HCT116 (cell line): ENCODE results near the gene METTL17. TPM values are rescaled to one million over a fixed set of nuclear protein-coding genes. Genes with fewer than 3 reads are reported as not detected.

Experiments
- ATAC-seq: fragments of 200-7000 bp; cut with Tn5 transposase; 2 replicates; pipeline ENCODE4 v1.9.1; 2020; ENCODE audit warnings: mild to moderate bottlenecking, moderate library complexity
- BruUV-seq: library from RNA; stranded (reverse); fragments of 400-500 nt; replicated peaks from 2 replicates; lab custom pipeline; 2021; lab: Mats Ljungman, UMichigan
- CTCF ChIA-PET: fragments of 300-600 bp; sonication (Branson Sonifier 250); formaldehyde crosslinking; loops from one replicate; lab custom pipeline; 2021; ENCODE audit warnings: antibody characterized with exemption; lab: Charles Lee
- POLR2A ChIA-PET: fragments of 300-600, 350-600 bp; sonication (Branson Sonifier 250); formaldehyde crosslinking; loops from one replicate; lab custom pipeline; 2021; ENCODE audit warnings: antibody characterized with exemption; lab: Charles Lee
- RAD21 ChIA-PET, 2 experiments: fragments of 300-600 bp; sonication (Branson Sonifier 250); formaldehyde crosslinking; loops; one replicate each; lab custom pipeline; 2023; ENCODE audit warnings: low total read pairs in 2 of 2; ENCODE audit not compliant: uncharacterized antibody in 2 of 2, unreplicated experiment in 2 of 2, low non-redundant PET in 1 of 2; lab: Charles Lee
- DNase-seq: peaks from one replicate; pipeline ENCODE4 v3.0.0-alpha.2; 2010; ENCODE audit warnings: low read depth, low spot score
- H2AFZ ChIP-seq: fragments of 200-600 bp; shearing (Covaris generic), sonication (generic); 2 replicates; pipeline ENCODE4 v1.6.1; 2017; ENCODE audit warnings: low read depth, mixed run types, mixed read lengths, antibody characterized with exemption, low read length; ENCODE audit not compliant: poor library complexity, severe bottlenecking
- H3K27ac ChIP-seq: 2 replicates; pipeline ENCODE4 v1.5.1; 2012; ENCODE audit warnings: low read depth, low read length
- H3K27me3 ChIP-seq: fragments of 200-600 bp; sonication (generic); 2 replicates; pipeline ENCODE4 v1.6.1; 2016; ENCODE audit warnings: mixed run types, low read length, mixed read lengths; ENCODE audit not compliant: insufficient read depth
- H3K36me3 ChIP-seq, 2 experiments: fragments of 200-500 bp in 1 of 2; fragments of 200-600 bp in 1 of 2; sonication (Bioruptor generic) in 1 of 2; sonication (generic) in 1 of 2; 2 replicates each; pipeline versions ENCODE4 v1.5.1 to v1.6.1; 2014 to 2016; ENCODE audit warnings: low read length in 2 of 2, inconsistent platforms in 1 of 2, mixed read lengths in 1 of 2, mixed run types in 1 of 2; ENCODE audit not compliant: insufficient read depth in 2 of 2, control insufficient read depth in 1 of 2
- H3K4me1 ChIP-seq, 2 experiments: fragments of 200-600 bp in 1 of 2; sonication (generic) in 1 of 2; 2 replicates each; pipeline versions ENCODE4 v1.5.1 to v1.6.1; 2012 to 2017; ENCODE audit warnings: low read length in 2 of 2, inconsistent platforms in 1 of 2, mild to moderate bottlenecking in 1 of 2, mixed read lengths in 1 of 2, mixed run types in 1 of 2, moderate library complexity in 1 of 2; ENCODE audit not compliant: insufficient read depth in 2 of 2, control insufficient read depth in 1 of 2
- H3K4me2 ChIP-seq: fragments of 200-600 bp; sonication (generic); 2 replicates; pipeline ENCODE4 v1.6.1; 2017; ENCODE audit warnings: mixed run types, low read length, mixed read lengths
- H3K4me3 ChIP-seq, 2 experiments: fragments of 200-600 bp in 1 of 2; sonication (generic) in 1 of 2; replicated peaks in 1 of 2; 2 replicates each; pipeline ENCODE4 v1.5.1; 2011 to 2016; ENCODE audit warnings: low read length in 2 of 2, control low read depth in 1 of 2, low read depth in 1 of 2, mild to moderate bottlenecking in 1 of 2, mixed read lengths in 1 of 2, mixed run types in 1 of 2
- H3K79me2 ChIP-seq: fragments of 200-600 bp; sonication (generic); 2 replicates; pipeline ENCODE4 v1.6.1; 2017; ENCODE audit warnings: mild to moderate bottlenecking, mixed run types, low read length, moderate library complexity, mixed read lengths; ENCODE audit not compliant: insufficient read depth
- H3K9ac ChIP-seq: fragments of 200-600 bp; sonication (generic); 2 replicates; pipeline ENCODE4 v1.6.1; 2016; ENCODE audit warnings: low read length, mixed read lengths
- H3K9me2 ChIP-seq: fragments of 200-600 bp; sonication (generic), shearing (Covaris generic); 2 replicates; pipeline ENCODE4 v1.6.1; 2017; ENCODE audit warnings: mixed run types, mild to moderate bottlenecking, moderate library complexity; ENCODE audit not compliant: insufficient read depth
- H3K9me3 ChIP-seq, 2 experiments: fragments of 200-500 bp in 1 of 2; fragments of 200-600 bp in 1 of 2; sonication (Bioruptor generic) in 1 of 2; sonication (generic) in 1 of 2; 2 replicates each; pipeline ENCODE4 v1.6.1; 2014 to 2017; ENCODE audit warnings: low read length in 2 of 2, mixed read lengths in 2 of 2, inconsistent platforms in 1 of 2, low read depth in 1 of 2, mild to moderate bottlenecking in 1 of 2, mixed run types in 1 of 2, moderate library complexity in 1 of 2; ENCODE audit not compliant: control insufficient read depth in 1 of 2, insufficient read depth in 1 of 2
- H4K20me1 ChIP-seq: fragments of 200-600 bp; sonication (generic), shearing (Covaris generic); 2 replicates; pipeline ENCODE4 v1.6.1; 2017; ENCODE audit warnings: mixed run types, mild to moderate bottlenecking, moderate library complexity; ENCODE audit not compliant: insufficient read depth
- ATF3 ChIP-seq: IDR thresholded peaks from 2 replicates; pipeline ENCODE4 v1.6.1; 2012
- CBX3 ChIP-seq: IDR thresholded peaks from 2 replicates; pipeline ENCODE4 v1.6.1; 2012; ENCODE audit warnings: low read depth
- CEBPB ChIP-seq: IDR thresholded peaks from 2 replicates; pipeline ENCODE4 v1.6.1; 2012; ENCODE audit warnings: low read depth
- CTCF ChIP-seq, 3 experiments: fragments of 200-600 bp in 1 of 3; sonication (generic) in 1 of 3; IDR thresholded peaks in 2 of 3; conservative IDR thresholded peaks in 1 of 3; 2 replicates each; pipeline ENCODE4 v1.5.1; 2012 to 2017; ENCODE audit warnings: low read depth in 2 of 3, low read length in 2 of 3, antibody characterized with exemption in 1 of 3, borderline replicate concordance in 1 of 3, control low read depth in 1 of 3, mild to moderate bottlenecking in 1 of 3, mixed read lengths in 1 of 3, mixed run types in 1 of 3, moderate library complexity in 1 of 3; ENCODE audit not compliant: insufficient read depth in 1 of 3
- EGR1 ChIP-seq: IDR thresholded peaks from 2 replicates; pipeline ENCODE4 v1.6.1; 2012; ENCODE audit warnings: low read depth
- ELF1 ChIP-seq: IDR thresholded peaks from 2 replicates; pipeline ENCODE4 v1.6.1; 2012; ENCODE audit warnings: low read depth, borderline replicate concordance
- EZH2 ChIP-seq: fragments of 200-600 bp; sonication (generic); IDR thresholded peaks from 2 replicates; pipeline ENCODE4 v1.6.1; 2017; ENCODE audit warnings: antibody characterized with exemption, mixed run types
- EZH2phosphoT487 ChIP-seq: fragments of 200-600 bp; IDR thresholded peaks from 2 replicates; pipeline ENCODE4 v1.6.1; 2018; ENCODE audit warnings: antibody characterized with exemption, borderline replicate concordance
- FOSL1 ChIP-seq: IDR thresholded peaks from 2 replicates; pipeline ENCODE4 v1.6.1; 2012; ENCODE audit warnings: low read depth
- JUND ChIP-seq: IDR thresholded peaks from 2 replicates; pipeline ENCODE4 v1.6.1; 2012
- MAX ChIP-seq: IDR thresholded peaks from 2 replicates; pipeline ENCODE4 v1.6.1; 2012
- POLR2AphosphoS5 ChIP-seq: IDR thresholded peaks from 2 replicates; pipeline ENCODE4 v1.6.1; 2011; ENCODE audit warnings: mild to moderate bottlenecking, low read depth, low read length, moderate library complexity
- RAD21 ChIP-seq: IDR thresholded peaks from 2 replicates; pipeline ENCODE4 v1.6.1; 2012; ENCODE audit warnings: low read depth, mild to moderate bottlenecking
- REST ChIP-seq: IDR thresholded peaks from 2 replicates; pipeline ENCODE4 v1.6.1; 2012; ENCODE audit warnings: low read depth
- SIN3A ChIP-seq: IDR thresholded peaks from 2 replicates; pipeline ENCODE4 v1.6.1; 2012; ENCODE audit warnings: low read depth
- SRF ChIP-seq: IDR thresholded peaks from 2 replicates; pipeline ENCODE4 v1.6.1; 2012; ENCODE audit warnings: low read depth
- TCF7L2 ChIP-seq: IDR thresholded peaks from 2 replicates; pipeline ENCODE4 v1.7.0; 2011; ENCODE audit warnings: borderline replicate concordance, inconsistent platforms; ENCODE audit not compliant: insufficient read depth, insufficient read length; ENCODE audit errors: extremely low read depth
- ZBTB33 ChIP-seq: IDR thresholded peaks from 2 replicates; pipeline ENCODE4 v1.6.1; 2011; ENCODE audit warnings: mild to moderate bottlenecking, low read length, moderate library complexity; ENCODE audit not compliant: insufficient replicate concordance; ENCODE audit errors: extremely low read depth
- ZFX ChIP-seq: fragments of 450-650 bp; IDR thresholded peaks from 2 replicates; pipeline ENCODE4 v1.6.1; 2017
- ZNF274 ChIP-seq: fragments of 200-500 bp; sonication (Bioruptor generic); IDR thresholded peaks from 2 replicates; pipeline ENCODE4 v1.6.1; 2014; ENCODE audit warnings: mild to moderate bottlenecking, low read depth, low read length, inconsistent platforms
- intact Hi-C: fragments of 100-400 bp; cut with micrococcal nuclease; formaldehyde crosslinking; loops from 2 replicates; pipeline ENCODE4 v1.10.0; 2022
- total RNA-seq: library from RNA; stranded (reverse); gene quantifications from one replicate; pipeline ENCODE4 v1.2.1, GENCODE V29; 2021; ENCODE audit not compliant: unreplicated experiment

METTL17 gene
- total RNA-seq, 1 experiment from 2014 or later: 93.5 TPM

GRCh38 chr14:21030531-21030930 lies 40.8 kb downstream of the METTL17 start:
- POLR2A ChIA-PET: no interaction called here
- Histone ChIP-seq H4K20me1 (no peaks in the 10 kb centered on the region), H3K4me1 (peaks cover 4% of the 10 kb centered on the region in 2 experiments; a peak in 3 of 4 replicates), H3K9ac (no peak overlapping the region), H3K4me3 (no peak overlapping the region), H3K27ac (no peak overlapping the region), H3K79me2 (no peaks in the 10 kb centered on the region), H3K36me3 (no peaks in the 10 kb centered on the region), H3K27me3 (no peaks in the 10 kb centered on the region; the same call in 1 of the 2 replicates), H3K9me3 (no peaks in the 10 kb centered on the region), H2AFZ (no peak overlapping the region), H3K9me2 (no peaks in the 10 kb centered on the region), H3K4me2 (no peak overlapping the region)
- BruUV-seq: no TSS peak
- no peak for TF ChIP-seq ZNF274
- TF ChIP-seq ZFX: no peak
- no peak for TF ChIP-seq SRF
- no peak for TF ChIP-seq REST
- no peak for TF ChIP-seq EZH2phosphoT487
- no peak for TF ChIP-seq ELF1
- TF ChIP-seq SIN3A: no peak
- TF ChIP-seq CBX3: no peak
- TF ChIP-seq CTCF (IDR thresholded peaks at IDR 0.05 in 2 of 3, conservative IDR thresholded peaks at IDR 0.05 in 1 of 3; ENCODE audit: borderline replicate concordance in 1 of 3, insufficient read depth in 1 of 3, low read depth in 2 of 3, low read length in 2 of 3): no peak
- no peak for TF ChIP-seq MAX
- TF ChIP-seq EZH2: no peak
- no peak for TF ChIP-seq ATF3
- TF ChIP-seq EGR1: no peak
- no peak for TF ChIP-seq RAD21
- TF ChIP-seq CEBPB: no peak
- TF ChIP-seq ZBTB33: no peak
- no peak for TF ChIP-seq TCF7L2
- no peak for TF ChIP-seq POLR2AphosphoS5
- no peak for TF ChIP-seq JUND
- no peak for TF ChIP-seq FOSL1
- intact Hi-C loops: no loop called here
- CTCF ChIA-PET: interaction anchor here (1.5 to 3.3 kb wide), 2 partner anchors 10 to 16 kb away, joined by 4 to 9 read pairs; no protein-coding TSS in a partner anchor
- RAD21 ChIA-PET: no interaction called here
- no peak for DNase-seq
- ATAC-seq: no peak
